Esophagus muscularis mucosa (tissue), 4 donors: ENCODE measurements around the gene SNAP29. TPM values are rescaled to one million over a fixed set of nuclear protein-coding genes. Genes with fewer than 3 reads are reported as not detected.

Experiments used
- DNase-seq: peaks from one replicate; pipeline ENCODE4 v3.0.0-alpha.2; 2017; ENCODE audit errors: extremely low spot score
- H3K27ac ChIP-seq, 4 donors: fragments of 200-600 bp; sonication (generic); replicated peaks in 1 of 4; 1 replicate in 3 of 4; 2 replicates in 1 of 4; pipeline ENCODE4 v1.5.1; 2016 to 2019; ENCODE audit warnings: mild to moderate bottlenecking in 1 of 4
- H3K27me3 ChIP-seq, 4 donors: fragments of 200-600 bp; sonication (generic); one replicate each; pipeline versions ENCODE4 v1.5.1 to v1.6.0; 2016 to 2019
- H3K36me3 ChIP-seq, 4 donors: fragments of 200-600 bp; sonication (generic); one replicate each; pipeline ENCODE4 v1.5.1; 2016 to 2019
- H3K4me1 ChIP-seq, 4 donors: fragments of 200-600 bp; sonication (generic); one replicate each; pipeline ENCODE4 v1.5.1; 2016 to 2019
- H3K4me3 ChIP-seq, 4 donors: fragments of 200-600 bp; sonication (generic); 1 replicate in 2 of 4; 2 replicates in 2 of 4; pipeline ENCODE4 v1.5.1; 2016 to 2019; ENCODE audit warnings: mild to moderate bottlenecking in 4 of 4, moderate library complexity in 1 of 4
- H3K9me3 ChIP-seq, 4 donors: fragments of 200-600 bp; sonication (generic); 1 replicate in 3 of 4; 2 replicates in 1 of 4; pipeline ENCODE4 v1.5.1; 2016 to 2019
- EP300 ChIP-seq: sonication (generic); formaldehyde crosslinking; IDR thresholded peaks from one replicate; pipeline ENCODE4 v1.6.1; 2017; ENCODE audit warnings: antibody characterized with exemption
- POLR2A ChIP-seq: fragments of 450-650 bp; IDR thresholded peaks from one replicate; pipeline ENCODE4 v1.6.1; 2017; ENCODE audit warnings: antibody characterized with exemption, moderate library complexity, mild to moderate bottlenecking, low read depth
- POLR2AphosphoS5 ChIP-seq, 2 donors: sonication (generic); formaldehyde crosslinking; IDR thresholded peaks; one replicate each; pipeline ENCODE4 v1.6.1; 2017; ENCODE audit warnings: antibody characterized with exemption in 2 of 2
- WGBS: methylation state at CpG from one replicate; pipeline ENCODE4 v1.1.5; 2018; 5-methylcytosine and 5-hydroxymethylcytosine counted together
- intact Hi-C: fragments of 100-400 bp; cut with DNase I; formaldehyde crosslinking; loops from one replicate; pipeline ENCODE4 v1.15.1; 2023
- total RNA-seq, 4 donors: library from RNA; depleted of rRNA; stranded (reverse); fragments of >200 nt; gene quantifications; one replicate each; pipeline versions ENCODE4 v1.1.0 to v1.2.1, GENCODE V29; 2016
- TF ChIP-seq, protein P1 (sequence below), 3 experiments: fragments of 200-600 bp in 2 of 3; fragments of 450-650 bp in 1 of 3; sonication (generic) in 2 of 3; IDR thresholded peaks; one replicate each; pipeline ENCODE4 v1.5.1; 2017 to 2019; ENCODE audit warnings: antibody characterized with exemption in 3 of 3, mild to moderate bottlenecking in 2 of 3, moderate library complexity in 1 of 3

The SNAP29 gene
- total RNA-seq, 4 donors from 2014 or later = 21.2 to 33.6 (median 26.4) TPM

DNA sequence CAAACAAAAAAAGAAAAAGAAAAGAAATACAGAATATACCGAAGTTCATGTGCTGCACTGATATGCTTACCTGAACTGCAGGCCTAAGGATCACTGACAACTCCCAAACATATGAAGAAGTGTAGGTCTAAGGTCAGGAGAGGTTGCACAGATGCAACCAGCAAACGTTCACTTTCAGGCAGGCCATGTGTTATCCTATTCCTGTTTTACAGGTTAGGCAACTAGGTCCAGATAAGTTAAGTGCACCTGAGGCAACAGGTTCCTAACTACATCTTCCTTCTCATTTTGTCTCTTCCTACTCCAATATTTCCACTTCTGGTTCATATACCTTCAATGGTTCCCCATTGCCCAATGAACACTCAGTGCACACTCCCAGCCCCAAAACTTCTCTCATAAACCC is 15.3 kb upstream of the SNAP29 start:
- TF ChIP-seq, protein P1, sequence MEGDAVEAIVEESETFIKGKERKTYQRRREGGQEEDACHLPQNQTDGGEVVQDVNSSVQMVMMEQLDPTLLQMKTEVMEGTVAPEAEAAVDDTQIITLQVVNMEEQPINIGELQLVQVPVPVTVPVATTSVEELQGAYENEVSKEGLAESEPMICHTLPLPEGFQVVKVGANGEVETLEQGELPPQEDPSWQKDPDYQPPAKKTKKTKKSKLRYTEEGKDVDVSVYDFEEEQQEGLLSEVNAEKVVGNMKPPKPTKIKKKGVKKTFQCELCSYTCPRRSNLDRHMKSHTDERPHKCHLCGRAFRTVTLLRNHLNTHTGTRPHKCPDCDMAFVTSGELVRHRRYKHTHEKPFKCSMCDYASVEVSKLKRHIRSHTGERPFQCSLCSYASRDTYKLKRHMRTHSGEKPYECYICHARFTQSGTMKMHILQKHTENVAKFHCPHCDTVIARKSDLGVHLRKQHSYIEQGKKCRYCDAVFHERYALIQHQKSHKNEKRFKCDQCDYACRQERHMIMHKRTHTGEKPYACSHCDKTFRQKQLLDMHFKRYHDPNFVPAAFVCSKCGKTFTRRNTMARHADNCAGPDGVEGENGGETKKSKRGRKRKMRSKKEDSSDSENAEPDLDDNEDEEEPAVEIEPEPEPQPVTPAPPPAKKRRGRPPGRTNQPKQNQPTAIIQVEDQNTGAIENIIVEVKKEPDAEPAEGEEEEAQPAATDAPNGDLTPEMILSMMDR (IDR thresholded peaks at IDR 0.05) = no peak
- TF ChIP-seq POLR2AphosphoS5 (IDR thresholded peaks at IDR 0.05) (no peak), EP300 (no peak), POLR2A (no peak)
- intact Hi-C loops = no loop called here
- Histone ChIP-seq H3K9me3 (no peaks in the 10 kb centered on the region), H3K27me3 (no peaks in the 10 kb centered on the region), H3K4me3 (no peak overlapping the region), H3K36me3 (no peaks in the 10 kb centered on the region), H3K27ac (no peak overlapping the region), H3K4me1 (peaks cover 0 to 19% (median 6%) of the 10 kb centered on the region in 4 donors)
- no peak for DNase-seq
- 45% methylated on average over 2 of the region's 2 CpGs for WGBS

DNA sequence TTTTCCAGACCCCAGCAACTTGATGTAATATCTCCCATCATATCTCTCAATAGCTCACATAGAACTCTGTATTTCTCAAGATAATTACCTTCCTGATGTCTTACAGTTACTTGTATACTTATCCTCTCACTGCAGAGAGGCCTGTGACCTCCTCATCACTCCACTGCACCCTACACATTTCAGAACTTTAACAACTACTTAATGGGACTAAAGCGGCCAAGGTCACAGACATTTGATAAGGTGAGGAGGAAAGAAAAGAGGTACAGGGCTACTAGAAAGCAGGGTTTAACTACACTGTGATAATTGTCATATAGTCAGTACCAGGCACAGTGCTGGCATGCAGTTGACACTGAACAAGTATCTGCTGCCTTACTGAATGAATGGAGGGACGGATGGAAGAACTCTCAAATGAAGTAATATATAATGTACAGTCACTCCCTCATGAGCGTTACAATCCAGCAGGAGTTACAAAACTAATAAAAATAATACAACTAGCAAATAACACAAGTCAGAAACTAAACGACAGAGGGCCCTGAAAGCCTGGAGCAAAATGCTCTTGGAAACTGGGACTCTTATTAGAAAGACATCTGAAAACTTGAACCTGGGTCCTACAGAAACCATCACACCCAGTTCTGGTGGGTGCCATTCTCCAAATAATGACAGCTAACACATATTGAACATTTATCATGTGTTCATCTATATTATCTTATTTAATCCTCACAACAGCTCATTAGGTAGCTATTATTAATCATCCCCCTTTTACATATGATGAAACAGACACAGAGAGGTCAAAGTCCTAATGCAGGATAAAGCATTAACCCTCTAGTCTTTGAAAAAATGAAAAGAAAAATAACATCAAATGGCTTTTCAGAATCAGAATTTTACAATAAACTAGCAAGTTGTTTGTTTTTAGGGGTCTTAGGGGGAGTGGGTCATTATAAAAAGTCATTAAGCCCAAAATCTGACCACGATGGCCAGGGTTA is 14.5 kb upstream of the SNAP29 start:
- Histone ChIP-seq H3K9me3 (no peaks in the 10 kb centered on the region), H3K36me3 (no peaks in the 10 kb centered on the region), H3K27ac (no peak overlapping the region), H3K4me1 (peaks cover 0 to 19% (median 6%) of the 10 kb centered on the region in 4 donors), H3K4me3 (no peak overlapping the region), H3K27me3 (no peaks in the 10 kb centered on the region)
- intact Hi-C loops = no loop called here
- 95% methylated on average over 5 of the region's 5 CpGs for WGBS
- no peak for DNase-seq
- TF ChIP-seq POLR2A = no peak
- no peak for TF ChIP-seq EP300
- TF ChIP-seq, protein P1 (IDR thresholded peaks at IDR 0.05) = no peak

DNA sequence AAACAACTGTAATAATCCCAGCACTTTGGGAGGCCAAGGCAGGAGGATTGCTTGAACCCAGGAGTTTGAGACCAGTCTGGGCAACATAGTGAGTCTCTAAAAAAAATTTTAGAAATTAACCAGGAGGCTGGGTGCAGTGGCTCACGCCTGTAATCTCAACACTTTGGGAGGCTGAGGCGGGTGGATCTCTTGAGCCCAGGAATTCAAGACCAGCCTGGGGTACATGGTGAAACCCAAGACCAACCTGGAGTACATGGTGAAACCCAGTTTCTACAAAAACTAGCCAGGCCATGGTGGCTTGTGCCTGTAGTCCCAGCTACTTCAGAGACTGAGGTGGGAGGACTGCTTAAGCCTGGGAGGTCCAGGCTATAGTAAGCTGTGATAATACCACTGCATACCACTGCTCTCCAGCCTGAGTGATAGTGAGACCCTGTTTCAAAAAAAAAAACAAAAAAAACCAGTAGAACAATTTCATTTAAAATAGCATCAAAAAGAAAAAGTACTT is 11.4 kb upstream of the SNAP29 start:
- Histone ChIP-seq H3K27ac (no peak overlapping the region), H3K36me3 (no peaks in the 10 kb centered on the region), H3K27me3 (no peaks in the 10 kb centered on the region), H3K4me3 (no peak overlapping the region), H3K4me1 (peaks cover 5 to 17% (median 10%) of the 10 kb centered on the region in 4 donors), H3K9me3 (no peaks in the 10 kb centered on the region)
- no peak for DNase-seq
- intact Hi-C loops = no loop called here
- 86% methylated on average over 2 of the region's 2 CpGs for WGBS
- TF ChIP-seq POLR2AphosphoS5 (IDR thresholded peaks at IDR 0.05) (no peak), EP300 (no peak), POLR2A (no peak)
- TF ChIP-seq, protein P1 (IDR thresholded peaks at IDR 0.05) = no peak

DNA sequence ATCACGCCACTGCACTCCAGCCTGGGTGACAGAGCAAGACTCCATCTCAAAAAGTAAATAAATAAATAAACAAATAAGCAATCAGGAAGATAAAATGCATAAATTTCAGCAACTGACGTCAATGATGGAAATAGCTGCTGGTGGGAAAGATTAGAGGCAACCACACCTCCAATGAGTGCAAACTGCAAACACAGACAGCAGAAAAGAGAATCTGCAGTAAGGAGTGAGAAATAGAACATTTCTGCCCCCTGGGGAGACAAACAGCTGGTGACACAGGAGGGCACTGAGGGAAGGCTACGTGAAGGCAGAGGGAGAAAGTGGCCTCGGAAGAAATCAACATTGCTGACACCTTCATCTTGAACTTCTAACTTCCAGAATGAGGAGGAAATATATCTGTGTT is 6.7 kb upstream of the SNAP29 start:
- no peaks in the 10 kb centered on the region for H3K36me3 ChIP-seq
- no peak overlapping the region for H3K4me3 ChIP-seq
- H3K27me3 ChIP-seq = no peaks in the 10 kb centered on the region
- H3K9me3 ChIP-seq = no peaks in the 10 kb centered on the region
- TF ChIP-seq EP300 = no peak
- TF ChIP-seq POLR2AphosphoS5 (IDR thresholded peaks at IDR 0.05) = no peak
- TF ChIP-seq, protein P1 (IDR thresholded peaks at IDR 0.05) = no peak
- TF ChIP-seq POLR2A = no peak
- DNase-seq = no peak
- WGBS = 56% methylated on average over 4 of the region's 4 CpGs
- intact Hi-C loops = no loop called here
- H3K4me1 ChIP-seq = peaks cover 20 to 38% (median 36%) of the 10 kb centered on the region in 4 donors
- no peak overlapping the region for H3K27ac ChIP-seq
